Esophagus squamous epithelium (tissue), 4 donors: ENCODE data around the gene VAV2.

ENCODE experiments used
- POLR2A ChIP-seq, 4 donors: fragments of 450-650 bp; IDR thresholded peaks; one replicate each; pipeline ENCODE4 v1.6.1; 2017; ENCODE audit warnings: antibody characterized with exemption in 4 of 4, mild to moderate bottlenecking in 4 of 4, moderate library complexity in 3 of 4
- TF ChIP-seq, protein P1 (sequence below), 6 experiments: fragments of 450-650 bp in 4 of 6; fragments of 200-600 bp in 2 of 6; sonication (generic) in 2 of 6; IDR thresholded peaks; one replicate each; pipeline ENCODE4 v1.5.1; 2016 to 2019; ENCODE audit warnings: antibody characterized with exemption in 6 of 6, mild to moderate bottlenecking in 4 of 6, moderate library complexity in 4 of 6

GRCh38 chr9:133851693-133852092, 140.4 kb downstream of the VAV2 start:
- no peak for TF ChIP-seq POLR2A (IDR thresholded peaks at IDR 0.05)
- TF ChIP-seq, protein P1, sequence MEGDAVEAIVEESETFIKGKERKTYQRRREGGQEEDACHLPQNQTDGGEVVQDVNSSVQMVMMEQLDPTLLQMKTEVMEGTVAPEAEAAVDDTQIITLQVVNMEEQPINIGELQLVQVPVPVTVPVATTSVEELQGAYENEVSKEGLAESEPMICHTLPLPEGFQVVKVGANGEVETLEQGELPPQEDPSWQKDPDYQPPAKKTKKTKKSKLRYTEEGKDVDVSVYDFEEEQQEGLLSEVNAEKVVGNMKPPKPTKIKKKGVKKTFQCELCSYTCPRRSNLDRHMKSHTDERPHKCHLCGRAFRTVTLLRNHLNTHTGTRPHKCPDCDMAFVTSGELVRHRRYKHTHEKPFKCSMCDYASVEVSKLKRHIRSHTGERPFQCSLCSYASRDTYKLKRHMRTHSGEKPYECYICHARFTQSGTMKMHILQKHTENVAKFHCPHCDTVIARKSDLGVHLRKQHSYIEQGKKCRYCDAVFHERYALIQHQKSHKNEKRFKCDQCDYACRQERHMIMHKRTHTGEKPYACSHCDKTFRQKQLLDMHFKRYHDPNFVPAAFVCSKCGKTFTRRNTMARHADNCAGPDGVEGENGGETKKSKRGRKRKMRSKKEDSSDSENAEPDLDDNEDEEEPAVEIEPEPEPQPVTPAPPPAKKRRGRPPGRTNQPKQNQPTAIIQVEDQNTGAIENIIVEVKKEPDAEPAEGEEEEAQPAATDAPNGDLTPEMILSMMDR (IDR thresholded peaks at IDR 0.05) = no peak
